CD4-positive, CD25-positive, alpha-beta regulatory T cell (primary cell): ENCODE measurements around the gene NFYC. TPM values are rescaled to one million over a fixed set of nuclear protein-coding genes. Genes with fewer than 3 reads are reported as not detected.
A peak's percentile ranks its signal among the peaks of the same experiment; 100 is the strongest.
"Not testable (repeated sequence)": the region's sequence is repeated elsewhere in the genome, so short reads cannot be mapped to it uniquely, and the experiment has no call there.

ENCODE experiments used
- ATAC-seq, 2 donors: fragments of 150-1000 bp; cut with Tn5 transposase; one replicate each; pipeline ENCODE4 v1.10.0; 2021; ENCODE audit warnings: low read depth in 2 of 2, moderate number of reproducible peaks in 2 of 2, moderate library complexity in 1 of 2
- DNase-seq, 3 donors: peaks; one replicate each; pipeline versions ENCODE4 v3.0.0 to v3.0.0-alpha.2; 2012 to 2022; ENCODE audit warnings: mixed read lengths in 1 of 3
- H3K27ac ChIP-seq: one replicate; pipeline ENCODE4 v1.7.0; 2013; ENCODE audit warnings: mild to moderate bottlenecking, low read length; ENCODE audit not compliant: insufficient read depth, poor library complexity, severe bottlenecking
- H3K27me3 ChIP-seq: one replicate; pipeline ENCODE4 v1.7.0; 2013; ENCODE audit warnings: low read length; ENCODE audit not compliant: control insufficient read depth, insufficient read depth
- H3K36me3 ChIP-seq: one replicate; pipeline ENCODE4 v1.7.0; 2013; ENCODE audit warnings: mild to moderate bottlenecking, low read length, moderate library complexity; ENCODE audit not compliant: control insufficient read depth, insufficient read depth
- H3K4me1 ChIP-seq: 2 replicates; pipeline ENCODE4 v1.7.0; 2013; ENCODE audit warnings: mild to moderate bottlenecking, low read length; ENCODE audit not compliant: insufficient read depth, control insufficient read depth, poor library complexity, severe bottlenecking
- H3K4me3 ChIP-seq: one replicate; pipeline ENCODE4 v1.7.0; 2013; ENCODE audit warnings: low read depth, mild to moderate bottlenecking, low read length, moderate library complexity
- H3K9me3 ChIP-seq, 2 experiments: 1 replicate in 1 of 2; 2 replicates in 1 of 2; pipeline ENCODE4 v1.7.0; 2013; ENCODE audit warnings: low read length in 2 of 2, mild to moderate bottlenecking in 1 of 2, moderate library complexity in 1 of 2; ENCODE audit not compliant: control insufficient read depth in 2 of 2
- H3K27ac Mint-ChIP-seq, 3 donors: one replicate each; pipeline ENCODE4 v1.8.0; 2020 to 2022; ENCODE audit warnings: mild to moderate bottlenecking in 3 of 3, mixed read lengths in 3 of 3, moderate library complexity in 2 of 3
- H3K27me3 Mint-ChIP-seq: one replicate; pipeline ENCODE4 v1.8.0; 2022; ENCODE audit warnings: mild to moderate bottlenecking, mixed read lengths
- H3K36me3 Mint-ChIP-seq: one replicate; pipeline ENCODE4 v1.8.0; 2020; ENCODE audit warnings: mixed read lengths
- H3K4me1 Mint-ChIP-seq, 4 donors: one replicate each; pipeline ENCODE4 v1.8.0; 2020 to 2022; ENCODE audit warnings: mixed read lengths in 4 of 4, mild to moderate bottlenecking in 1 of 4
- H3K4me3 Mint-ChIP-seq, 4 donors: one replicate each; pipeline ENCODE4 v1.8.0; 2020 to 2022; ENCODE audit warnings: mild to moderate bottlenecking in 4 of 4, mixed read lengths in 4 of 4, moderate library complexity in 3 of 4
- H3K9me3 Mint-ChIP-seq, 7 donors: one replicate each; pipeline ENCODE4 v1.8.0; 2020 to 2022; ENCODE audit warnings: mixed read lengths in 7 of 7, mild to moderate bottlenecking in 3 of 7, moderate library complexity in 2 of 7
- polyA plus RNA-seq, 4 donors: library from polyadenylated mRNA; unstranded; fragments of 300-500 nt; fragmentation: Illumina TruSeq; gene quantifications; one replicate each; pipeline ENCODE4 v1.2.3, GENCODE V29; 2021
- total RNA-seq: library from RNA; stranded (reverse); gene quantifications from one replicate; pipeline ENCODE4 v1.2.3, GENCODE V29; 2022

NFYC gene
- total and polyA plus RNA-seq, 5 donors from 2014 or later, result 51.2 to 61.1 (median 57.1) TPM

GRCh38 chr1:40729316-40729862 is 37.9 kb downstream of the NFYC start:
- not testable (repeated sequence) for H3K27ac ChIP-seq, DNase-seq, ATAC-seq, H3K4me3 ChIP-seq, H3K4me3 Mint-ChIP-seq, H3K36me3 ChIP-seq, H3K27me3 Mint-ChIP-seq, H3K36me3 Mint-ChIP-seq, H3K9me3 ChIP-seq, H3K4me1 ChIP-seq, H3K27me3 ChIP-seq, H3K9me3 Mint-ChIP-seq
- Mint-ChIP-seq H3K4me1 (peaks cover 19 to 72% (median 46%) of the 10 kb centered on the region in 4 donors), H3K27ac (peak overlapping the region in 2 of 3 donors; percentile 23 to 48)

- peaks cover 10% of the 10 kb centered on the region for H3K4me1 ChIP-seq
- no peak overlapping the region for H3K4me3 ChIP-seq
- ATAC-seq, result no peak
- no peaks in the 10 kb centered on the region for H3K9me3 ChIP-seq
- H3K4me3 Mint-ChIP-seq, result no peak overlapping the region
- H3K27ac ChIP-seq, result no peak overlapping the region
- peaks cover 20 to 61% (median 40%) of the 10 kb centered on the region in 4 donors for H3K4me1 Mint-ChIP-seq
- no peaks in the 10 kb centered on the region for H3K27me3 ChIP-seq
- no peak for DNase-seq
- peaks cover 4% of the 10 kb centered on the region for H3K36me3 Mint-ChIP-seq
- H3K27ac Mint-ChIP-seq, result peak overlapping the region; percentile 18 to 50 (median 44)
- H3K36me3 ChIP-seq, result peaks cover 6% of the 10 kb centered on the region
- no peaks in the 10 kb centered on the region for H3K9me3 Mint-ChIP-seq
- no peaks in the 10 kb centered on the region for H3K27me3 Mint-ChIP-seq
These were observed 41.3 kb downstream of the NFYC start for GRCh38 chr1:40732756-40733301.

- peaks cover 17% of the 10 kb centered on the region for H3K36me3 Mint-ChIP-seq
- H3K27me3 ChIP-seq, result no peaks in the 10 kb centered on the region
- H3K4me1 ChIP-seq, result peaks cover 4% of the 10 kb centered on the region
- H3K4me3 Mint-ChIP-seq, result no peak overlapping the region
- H3K4me1 Mint-ChIP-seq, result peaks cover 32 to 55% (median 38%) of the 10 kb centered on the region in 4 donors
- H3K9me3 Mint-ChIP-seq, result no peaks in the 10 kb centered on the region
- H3K27ac Mint-ChIP-seq, result peak overlapping the region in 2 of 3 donors; percentile 18 to 51
- ATAC-seq (no peak), DNase-seq (no peak)
- no peak overlapping the region for H3K4me3 ChIP-seq
- H3K27ac ChIP-seq, result no peak overlapping the region
- no peaks in the 10 kb centered on the region for H3K9me3 ChIP-seq
- H3K27me3 Mint-ChIP-seq, result no peaks in the 10 kb centered on the region
- peaks cover 23% of the 10 kb centered on the region for H3K36me3 ChIP-seq
These were observed 43.6 kb downstream of the NFYC start for GRCh38 chr1:40734882-40735628.

- no peaks in the 10 kb centered on the region for H3K27me3 ChIP-seq
- DNase-seq (no peak), ATAC-seq (no peak)
- H3K36me3 ChIP-seq, result peaks cover 27% of the 10 kb centered on the region
- no peaks in the 10 kb centered on the region for H3K9me3 Mint-ChIP-seq
- H3K27me3 Mint-ChIP-seq, result no peaks in the 10 kb centered on the region
- H3K27ac Mint-ChIP-seq, result peak overlapping the region in 2 of 3 donors; percentile 48 to 68
- peaks cover 22% of the 10 kb centered on the region for H3K36me3 Mint-ChIP-seq
- no peak overlapping the region for H3K4me3 ChIP-seq
- H3K4me3 Mint-ChIP-seq, result no peak overlapping the region
- H3K4me1 ChIP-seq, result peaks cover 11% of the 10 kb centered on the region
- no peaks in the 10 kb centered on the region for H3K9me3 ChIP-seq
- peaks cover 32 to 56% (median 39%) of the 10 kb centered on the region in 4 donors for H3K4me1 Mint-ChIP-seq
- H3K27ac ChIP-seq, result no peak overlapping the region
These were observed 44.6 kb downstream of the NFYC start for GRCh38 chr1:40736085-40736531.

GRCh38 chr1:40738831-40739230 is 47.3 kb downstream of the NFYC start:
- Histone ChIP-seq H3K4me1 (peaks cover 11% of the 10 kb centered on the region), H3K9me3 (no peaks in the 10 kb centered on the region), H3K4me3 (no peak overlapping the region), H3K27ac (no peak overlapping the region), H3K27me3 (no peaks in the 10 kb centered on the region), H3K36me3 (peaks cover 41% of the 10 kb centered on the region)
- Mint-ChIP-seq H3K27ac (peak overlapping the region in 1 of 3 donors; percentile 28), H3K36me3 (peaks cover 40% of the 10 kb centered on the region), H3K4me1 (peaks cover 29 to 59% (median 47%) of the 10 kb centered on the region in 4 donors), H3K27me3 (no peaks in the 10 kb centered on the region), H3K9me3 (no peaks in the 10 kb centered on the region), H3K4me3 (no peak overlapping the region)
- DNase-seq (no peak), ATAC-seq (no peak)

GRCh38 chr1:40739455-40740008 is 48.0 kb downstream of the NFYC start:
- Histone ChIP-seq H3K27me3 (no peaks in the 10 kb centered on the region), H3K4me3 (no peak overlapping the region), H3K36me3 (peaks cover 45% of the 10 kb centered on the region), H3K4me1 (peaks cover 11% of the 10 kb centered on the region), H3K27ac (no peak overlapping the region), H3K9me3 (no peaks in the 10 kb centered on the region)
- H3K27me3 Mint-ChIP-seq, result no peaks in the 10 kb centered on the region
- H3K4me1 Mint-ChIP-seq, result peaks cover 29 to 59% (median 49%) of the 10 kb centered on the region in 4 donors
- DNase-seq (no peak), ATAC-seq (no peak)
- no peaks in the 10 kb centered on the region for H3K9me3 Mint-ChIP-seq
- no peak overlapping the region for H3K4me3 Mint-ChIP-seq
- peak overlapping the region in 2 of 3 donors; percentile 28 to 67 for H3K27ac Mint-ChIP-seq
- peaks cover 40% of the 10 kb centered on the region for H3K36me3 Mint-ChIP-seq

- peak overlapping the region; percentile 40 to 49 (median 40) for H3K27ac Mint-ChIP-seq
- H3K4me3 ChIP-seq, result no peak overlapping the region
- peak overlapping the region in 1 of 4 donors; percentile 44 for H3K4me3 Mint-ChIP-seq
- H3K4me1 Mint-ChIP-seq, result peaks cover 34 to 59% (median 52%) of the 10 kb centered on the region in 4 donors
- H3K27me3 Mint-ChIP-seq, result no peaks in the 10 kb centered on the region
- peaks cover 40% of the 10 kb centered on the region for H3K36me3 Mint-ChIP-seq
- ATAC-seq, result no peak
- DNase-seq, result no peak
- H3K4me1 ChIP-seq, result peaks cover 11% of the 10 kb centered on the region
- no peaks in the 10 kb centered on the region for H3K27me3 ChIP-seq
- H3K9me3 ChIP-seq, result no peaks in the 10 kb centered on the region
- H3K36me3 ChIP-seq, result peaks cover 47% of the 10 kb centered on the region
- no peaks in the 10 kb centered on the region for H3K9me3 Mint-ChIP-seq
- no peak overlapping the region for H3K27ac ChIP-seq
These were observed 48.8 kb downstream of the NFYC start for GRCh38 chr1:40740039-40740996.
